ENCODE results near the gene GLYR1.

DNA sequence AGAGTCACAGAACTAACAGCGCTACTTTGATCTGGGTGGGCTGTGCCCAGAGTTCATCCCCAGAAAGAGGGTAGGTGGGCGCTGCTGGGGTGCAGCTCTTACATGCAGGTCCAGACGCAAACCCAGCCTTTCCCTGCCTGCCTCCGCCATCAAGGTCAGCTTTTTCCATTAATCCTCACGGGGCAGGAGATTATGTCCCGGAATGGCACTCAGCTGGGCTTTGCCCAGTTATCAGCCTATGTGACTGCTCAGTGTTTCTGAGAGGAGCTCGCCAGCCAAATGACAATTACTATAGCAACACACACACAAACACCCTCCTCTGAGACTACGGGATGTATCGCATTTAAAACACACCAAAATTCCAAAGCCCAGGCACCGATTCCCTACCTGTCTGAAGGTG, 20.1 kb downstream of the GLYR1 start:
- TF ChIP-seq POLR2A (IDR thresholded peaks at IDR 0.05), result no peak
- TF ChIP-seq, protein P1, sequence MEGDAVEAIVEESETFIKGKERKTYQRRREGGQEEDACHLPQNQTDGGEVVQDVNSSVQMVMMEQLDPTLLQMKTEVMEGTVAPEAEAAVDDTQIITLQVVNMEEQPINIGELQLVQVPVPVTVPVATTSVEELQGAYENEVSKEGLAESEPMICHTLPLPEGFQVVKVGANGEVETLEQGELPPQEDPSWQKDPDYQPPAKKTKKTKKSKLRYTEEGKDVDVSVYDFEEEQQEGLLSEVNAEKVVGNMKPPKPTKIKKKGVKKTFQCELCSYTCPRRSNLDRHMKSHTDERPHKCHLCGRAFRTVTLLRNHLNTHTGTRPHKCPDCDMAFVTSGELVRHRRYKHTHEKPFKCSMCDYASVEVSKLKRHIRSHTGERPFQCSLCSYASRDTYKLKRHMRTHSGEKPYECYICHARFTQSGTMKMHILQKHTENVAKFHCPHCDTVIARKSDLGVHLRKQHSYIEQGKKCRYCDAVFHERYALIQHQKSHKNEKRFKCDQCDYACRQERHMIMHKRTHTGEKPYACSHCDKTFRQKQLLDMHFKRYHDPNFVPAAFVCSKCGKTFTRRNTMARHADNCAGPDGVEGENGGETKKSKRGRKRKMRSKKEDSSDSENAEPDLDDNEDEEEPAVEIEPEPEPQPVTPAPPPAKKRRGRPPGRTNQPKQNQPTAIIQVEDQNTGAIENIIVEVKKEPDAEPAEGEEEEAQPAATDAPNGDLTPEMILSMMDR (IDR thresholded peaks at IDR 0.05), result no peak

Data from vagina (tissue), 2 donors.